ENCODE data around the gene WIPI1. TPM values are rescaled to one million over a fixed set of nuclear protein-coding genes. Genes with fewer than 3 reads are reported as not detected.

The WIPI1 gene
- total and polyA plus RNA-seq, 2 of the 13 experiments (the other 11 are each of a cell fraction or from before 2014, with no cell fraction given), result 29.4 to 141 TPM

DNA sequence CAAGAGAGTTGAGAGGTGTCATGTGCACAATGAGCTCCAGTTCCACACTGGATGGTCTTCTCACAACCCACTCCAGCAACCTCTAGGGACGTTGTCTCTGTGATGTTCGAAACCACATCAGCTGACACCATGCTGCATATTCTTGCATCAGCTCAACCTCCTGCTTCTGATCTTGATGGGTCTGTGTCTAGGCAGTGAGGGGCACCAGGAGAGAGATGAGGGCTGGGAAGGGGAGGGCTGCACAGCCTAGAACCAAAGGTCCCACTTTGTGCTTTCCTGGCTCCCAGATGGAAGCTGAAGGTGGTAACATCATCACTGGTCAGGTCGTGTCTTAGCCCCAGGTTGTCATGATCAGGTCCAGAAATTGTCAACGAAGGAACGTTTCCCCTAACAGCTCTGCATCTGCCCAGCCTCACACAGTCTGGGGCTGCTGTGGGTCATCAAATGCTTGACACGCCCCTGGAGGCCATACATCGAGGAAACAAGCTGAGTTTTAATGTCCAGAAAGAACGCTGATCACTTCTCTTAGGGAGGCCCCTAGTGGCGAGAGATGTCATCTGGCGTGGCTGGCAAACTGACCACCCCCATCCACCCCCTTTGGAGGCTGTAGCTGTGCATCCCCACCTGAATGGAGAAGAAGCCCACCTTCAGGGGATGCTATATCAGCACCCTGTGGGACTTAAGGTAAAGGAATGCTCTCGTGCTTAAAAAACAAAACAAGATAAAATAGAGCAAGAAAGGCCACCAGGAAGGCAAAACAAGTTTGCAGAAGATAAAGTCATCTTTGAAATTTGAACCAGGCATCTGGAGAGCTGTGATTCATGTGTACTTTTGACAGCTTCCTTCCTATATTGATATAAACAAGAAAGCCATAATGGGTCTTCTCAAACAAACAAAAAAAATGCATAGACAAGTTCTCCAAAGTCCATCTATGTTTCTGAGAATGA lies 58.3 kb downstream of the WIPI1 start (continued):
- TF ChIP-seq, protein P1, sequence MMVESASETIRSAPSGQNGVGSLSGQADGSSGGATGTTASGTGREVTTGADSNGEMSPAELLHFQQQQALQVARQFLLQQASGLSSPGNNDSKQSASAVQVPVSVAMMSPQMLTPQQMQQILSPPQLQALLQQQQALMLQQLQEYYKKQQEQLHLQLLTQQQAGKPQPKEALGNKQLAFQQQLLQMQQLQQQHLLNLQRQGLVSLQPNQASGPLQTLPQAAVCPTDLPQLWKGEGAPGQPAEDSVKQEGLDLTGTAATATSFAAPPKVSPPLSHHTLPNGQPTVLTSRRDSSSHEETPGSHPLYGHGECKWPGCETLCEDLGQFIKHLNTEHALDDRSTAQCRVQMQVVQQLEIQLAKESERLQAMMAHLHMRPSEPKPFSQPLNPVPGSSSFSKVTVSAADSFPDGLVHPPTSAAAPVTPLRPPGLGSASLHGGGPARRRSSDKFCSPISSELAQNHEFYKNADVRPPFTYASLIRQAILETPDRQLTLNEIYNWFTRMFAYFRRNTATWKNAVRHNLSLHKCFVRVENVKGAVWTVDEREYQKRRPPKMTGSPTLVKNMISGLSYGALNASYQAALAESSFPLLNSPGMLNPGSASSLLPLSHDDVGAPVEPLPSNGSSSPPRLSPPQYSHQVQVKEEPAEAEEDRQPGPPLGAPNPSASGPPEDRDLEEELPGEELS (CRISPR knock-in tag; IDR thresholded peaks at IDR 0.05), result peak; percentile 68
- TF ChIP-seq ZNF782 (CRISPR knock-in tag; IDR thresholded peaks at IDR 0.05; ENCODE audit: borderline replicate concordance) (0 out of 2 replicates have a peak, but pooled peaks have one; percentile 49), NFKB2 (CRISPR knock-in tag; IDR thresholded peaks at IDR 0.05; ENCODE audit: borderline replicate concordance) (peak; percentile 75; the same call in 1 of the 2 replicates), GZF1 (CRISPR knock-in tag; IDR thresholded peaks at IDR 0.05) (no peak), RBAK (CRISPR knock-in tag; IDR thresholded peaks at IDR 0.05) (no peak), GFI1 (CRISPR knock-in tag; IDR thresholded peaks at IDR 0.05; ENCODE audit: borderline replicate concordance) (peak; percentile 83; the same call in 1 of the 2 replicates), ERF (CRISPR knock-in tag; IDR thresholded peaks at IDR 0.05) (peak; percentile 71), NR1H2 (CRISPR knock-in tag; IDR thresholded peaks at IDR 0.05; ENCODE audit: borderline replicate concordance, low read depth) (no peak), THAP11 (CRISPR knock-in tag; IDR thresholded peaks at IDR 0.05) (peak; percentile 22; the same call in 1 of the 2 replicates), ZMYM2 (CRISPR knock-in tag; IDR thresholded peaks at IDR 0.05) (0 out of 2 replicates have a peak, but pooled peaks have one; percentile 55), TSC22D2 (CRISPR knock-in tag; IDR thresholded peaks at IDR 0.05; ENCODE audit: borderline replicate concordance) (peak; percentile 72; the same call in 1 of the 2 replicates), KDM6A (CRISPR knock-in tag; IDR thresholded peaks at IDR 0.05; ENCODE audit: low read depth) (no peak), ZSCAN31 (CRISPR knock-in tag; IDR thresholded peaks at IDR 0.05; ENCODE audit: low read depth) (peak; percentile 92), ZNF12 (CRISPR knock-in tag; IDR thresholded peaks at IDR 0.05) (peak; percentile 80), ZNF547 (CRISPR knock-in tag; IDR thresholded peaks at IDR 0.05) (0 out of 2 replicates have a peak, but pooled peaks have one; percentile 54), ZNF460 (CRISPR knock-in tag; IDR thresholded peaks at IDR 0.05; ENCODE audit: borderline replicate concordance) (no peak), SKI (IDR thresholded peaks at IDR 0.05; ENCODE audit: partially characterized antibody) (peak; percentile 35), CREM (IDR thresholded peaks at IDR 0.05) (peak; percentile 57; the same call in 1 of the 2 replicates), CREM (CRISPR knock-in tag; IDR thresholded peaks at IDR 0.05) (no peak), ZNF7 (CRISPR knock-in tag; IDR thresholded peaks at IDR 0.05) (no peak), ZNF839 (CRISPR knock-in tag; IDR thresholded peaks at IDR 0.05; ENCODE audit: borderline replicate concordance) (0 out of 2 replicates have a peak, but pooled peaks have one; percentile 82)
- TF ChIP-seq, protein P2, sequence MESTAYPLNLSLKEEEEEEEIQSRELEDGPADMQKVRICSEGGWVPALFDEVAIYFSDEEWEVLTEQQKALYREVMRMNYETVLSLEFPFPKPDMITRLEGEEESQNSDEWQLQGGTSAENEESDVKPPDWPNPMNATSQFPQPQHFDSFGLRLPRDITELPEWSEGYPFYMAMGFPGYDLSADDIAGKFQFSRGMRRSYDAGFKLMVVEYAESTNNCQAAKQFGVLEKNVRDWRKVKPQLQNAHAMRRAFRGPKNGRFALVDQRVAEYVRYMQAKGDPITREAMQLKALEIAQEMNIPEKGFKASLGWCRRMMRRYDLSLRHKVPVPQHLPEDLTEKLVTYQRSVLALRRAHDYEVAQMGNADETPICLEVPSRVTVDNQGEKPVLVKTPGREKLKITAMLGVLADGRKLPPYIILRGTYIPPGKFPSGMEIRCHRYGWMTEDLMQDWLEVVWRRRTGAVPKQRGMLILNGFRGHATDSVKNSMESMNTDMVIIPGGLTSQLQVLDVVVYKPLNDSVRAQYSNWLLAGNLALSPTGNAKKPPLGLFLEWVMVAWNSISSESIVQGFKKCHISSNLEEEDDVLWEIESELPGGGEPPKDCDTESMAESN (CRISPR knock-in tag; conservative IDR thresholded peaks at IDR 0.05), result 0 out of 2 replicates have a peak, but pooled peaks have one; percentile 22
- TF ChIP-seq, protein P3, sequence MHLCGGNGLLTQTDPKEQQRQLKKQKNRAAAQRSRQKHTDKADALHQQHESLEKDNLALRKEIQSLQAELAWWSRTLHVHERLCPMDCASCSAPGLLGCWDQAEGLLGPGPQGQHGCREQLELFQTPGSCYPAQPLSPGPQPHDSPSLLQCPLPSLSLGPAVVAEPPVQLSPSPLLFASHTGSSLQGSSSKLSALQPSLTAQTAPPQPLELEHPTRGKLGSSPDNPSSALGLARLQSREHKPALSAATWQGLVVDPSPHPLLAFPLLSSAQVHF (CRISPR knock-in tag; IDR thresholded peaks at IDR 0.05), result no peak
- TF ChIP-seq, protein P4, sequence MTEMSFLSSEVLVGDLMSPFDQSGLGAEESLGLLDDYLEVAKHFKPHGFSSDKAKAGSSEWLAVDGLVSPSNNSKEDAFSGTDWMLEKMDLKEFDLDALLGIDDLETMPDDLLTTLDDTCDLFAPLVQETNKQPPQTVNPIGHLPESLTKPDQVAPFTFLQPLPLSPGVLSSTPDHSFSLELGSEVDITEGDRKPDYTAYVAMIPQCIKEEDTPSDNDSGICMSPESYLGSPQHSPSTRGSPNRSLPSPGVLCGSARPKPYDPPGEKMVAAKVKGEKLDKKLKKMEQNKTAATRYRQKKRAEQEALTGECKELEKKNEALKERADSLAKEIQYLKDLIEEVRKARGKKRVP (CRISPR knock-in tag; IDR thresholded peaks at IDR 0.05), result peak in 1 of 2 experiments; percentile 84; a peak in 2 of 4 replicates

All from HepG2 (cell line).